Effector CD8-positive, alpha-beta T cell (primary cell): Measurements from ENCODE around the gene RPP21.

Experiments used
- DNase-seq: peaks from one replicate; lab custom pipeline; 2025; lab: John Stamatoyannopoulos, UW

Gene RPP21

DNA sequence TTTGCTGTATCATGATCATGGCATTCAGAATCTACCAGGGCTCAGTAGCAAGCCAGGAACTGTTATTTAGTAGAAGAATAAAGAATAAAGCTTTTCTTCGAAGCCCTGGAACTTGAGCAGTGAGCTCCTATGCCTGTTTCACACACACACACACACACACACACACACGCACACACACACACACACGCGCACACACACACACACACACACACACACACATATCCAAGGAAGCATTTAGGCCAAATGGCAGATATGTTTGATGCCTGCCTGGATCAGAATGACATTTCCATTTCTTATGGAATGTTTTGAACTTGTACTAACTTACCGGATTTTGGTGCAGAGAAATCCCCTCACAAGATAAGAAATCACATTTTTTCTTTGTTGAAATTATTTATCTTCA lies 35.5 kb downstream of the RPP21 start:
- DNase-seq = no peak

DNA sequence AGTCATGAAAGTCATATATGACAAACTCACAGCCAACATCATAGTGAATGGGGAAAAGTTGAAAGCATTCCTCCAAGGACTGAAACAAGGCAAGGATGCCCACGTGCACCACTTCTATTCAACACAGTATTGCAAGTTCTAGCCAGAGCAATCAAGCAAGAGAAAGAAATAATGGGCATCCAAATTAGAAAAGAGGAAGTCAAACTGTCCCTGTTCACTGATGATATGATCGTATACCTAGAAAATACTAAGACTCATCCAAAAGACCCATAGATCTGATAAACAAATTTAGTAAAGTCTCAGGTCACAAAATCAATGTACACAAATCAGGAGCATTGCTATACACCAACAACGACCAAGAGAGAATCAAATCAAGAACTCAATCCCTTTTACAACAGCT lies 41.2 kb downstream of the RPP21 start:
- no peak for DNase-seq

DNA sequence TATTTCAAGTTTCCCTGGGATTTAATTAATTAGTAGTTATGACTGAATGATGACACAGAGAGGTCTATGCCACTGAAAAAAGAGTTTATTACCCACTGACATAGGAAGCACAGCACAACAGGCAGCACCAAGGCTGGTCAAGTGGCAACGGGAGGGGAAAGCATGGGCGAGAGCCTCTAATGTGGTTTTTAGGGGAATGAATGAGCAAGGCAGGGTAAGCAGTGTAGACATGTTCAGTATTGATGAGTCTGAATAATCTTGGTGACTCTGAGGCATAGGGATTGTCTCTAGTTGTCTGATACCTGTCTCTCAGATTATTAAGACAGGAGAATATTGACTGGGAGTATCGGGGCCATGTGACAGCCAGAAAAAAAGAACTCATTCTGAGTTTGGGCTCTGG lies 46.3 kb downstream of the RPP21 start:
- DNase-seq = no peak

DNA sequence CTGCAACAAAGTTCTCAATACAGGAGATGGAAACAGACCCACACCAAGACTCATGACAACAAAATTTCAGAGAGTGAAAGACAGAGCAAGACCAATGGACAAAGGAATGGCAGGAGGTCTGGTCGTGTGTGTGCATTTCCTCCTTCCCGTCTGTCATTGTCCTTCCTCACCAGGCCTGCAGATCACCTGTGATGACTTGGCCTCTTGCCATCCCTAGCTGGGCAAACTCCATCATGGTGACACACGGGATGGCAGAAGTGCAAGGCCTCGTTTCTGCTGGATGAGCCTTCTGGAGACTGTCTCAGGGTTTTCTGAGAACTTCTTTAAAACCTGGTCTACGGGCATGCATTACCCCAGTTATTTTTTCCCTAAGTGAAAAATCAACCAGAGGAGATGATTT lies 49.2 kb downstream of the RPP21 start:
- DNase-seq = no peak
